ENCODE results near the gene LRRC8C.

DNA sequence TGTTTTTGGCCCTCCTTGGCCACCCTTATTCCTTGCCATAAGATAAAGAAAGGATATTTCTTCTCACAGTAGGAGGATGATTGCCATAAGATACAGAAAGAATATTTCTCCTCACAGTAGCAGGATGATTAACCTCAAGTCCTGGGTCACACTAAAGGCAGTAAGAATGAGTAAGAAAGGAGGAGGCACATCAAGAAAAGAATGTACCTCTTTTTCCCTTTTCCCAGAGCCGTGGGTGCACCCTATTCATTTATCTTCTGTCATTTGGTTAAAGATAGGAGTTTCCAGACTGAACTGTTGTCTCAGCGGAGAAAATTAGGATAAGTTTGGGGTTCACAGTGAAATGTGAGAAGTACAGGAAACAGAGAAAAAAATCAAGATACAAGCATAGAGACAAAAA is 52.5 kb downstream of the LRRC8C start:
- TF ChIP-seq, protein P1, sequence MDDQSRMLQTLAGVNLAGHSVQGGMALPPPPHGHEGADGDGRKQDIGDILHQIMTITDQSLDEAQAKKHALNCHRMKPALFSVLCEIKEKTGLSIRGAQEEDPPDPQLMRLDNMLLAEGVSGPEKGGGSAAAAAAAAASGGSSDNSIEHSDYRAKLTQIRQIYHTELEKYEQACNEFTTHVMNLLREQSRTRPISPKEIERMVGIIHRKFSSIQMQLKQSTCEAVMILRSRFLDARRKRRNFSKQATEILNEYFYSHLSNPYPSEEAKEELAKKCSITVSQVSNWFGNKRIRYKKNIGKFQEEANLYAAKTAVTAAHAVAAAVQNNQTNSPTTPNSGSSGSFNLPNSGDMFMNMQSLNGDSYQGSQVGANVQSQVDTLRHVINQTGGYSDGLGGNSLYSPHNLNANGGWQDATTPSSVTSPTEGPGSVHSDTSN (IDR thresholded peaks at IDR 0.05; ENCODE audit: insufficient replicate concordance, low read depth, low read length), result no peak
- TF ChIP-seq, protein P2, sequence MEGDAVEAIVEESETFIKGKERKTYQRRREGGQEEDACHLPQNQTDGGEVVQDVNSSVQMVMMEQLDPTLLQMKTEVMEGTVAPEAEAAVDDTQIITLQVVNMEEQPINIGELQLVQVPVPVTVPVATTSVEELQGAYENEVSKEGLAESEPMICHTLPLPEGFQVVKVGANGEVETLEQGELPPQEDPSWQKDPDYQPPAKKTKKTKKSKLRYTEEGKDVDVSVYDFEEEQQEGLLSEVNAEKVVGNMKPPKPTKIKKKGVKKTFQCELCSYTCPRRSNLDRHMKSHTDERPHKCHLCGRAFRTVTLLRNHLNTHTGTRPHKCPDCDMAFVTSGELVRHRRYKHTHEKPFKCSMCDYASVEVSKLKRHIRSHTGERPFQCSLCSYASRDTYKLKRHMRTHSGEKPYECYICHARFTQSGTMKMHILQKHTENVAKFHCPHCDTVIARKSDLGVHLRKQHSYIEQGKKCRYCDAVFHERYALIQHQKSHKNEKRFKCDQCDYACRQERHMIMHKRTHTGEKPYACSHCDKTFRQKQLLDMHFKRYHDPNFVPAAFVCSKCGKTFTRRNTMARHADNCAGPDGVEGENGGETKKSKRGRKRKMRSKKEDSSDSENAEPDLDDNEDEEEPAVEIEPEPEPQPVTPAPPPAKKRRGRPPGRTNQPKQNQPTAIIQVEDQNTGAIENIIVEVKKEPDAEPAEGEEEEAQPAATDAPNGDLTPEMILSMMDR (IDR thresholded peaks at IDR 0.05 in 2 of 3, conservative IDR thresholded peaks at IDR 0.05 in 1 of 3; ENCODE audit: control insufficient read depth in 2 of 3, extremely low read depth in 1 of 3, insufficient read depth in 1 of 3, low read depth in 3 of 3, low read length in 3 of 3), result no peak
- TF ChIP-seq YY1 (IDR thresholded peaks at IDR 0.05; ENCODE audit: low read depth, low read length), result no peak
- TF ChIP-seq, protein P3, sequence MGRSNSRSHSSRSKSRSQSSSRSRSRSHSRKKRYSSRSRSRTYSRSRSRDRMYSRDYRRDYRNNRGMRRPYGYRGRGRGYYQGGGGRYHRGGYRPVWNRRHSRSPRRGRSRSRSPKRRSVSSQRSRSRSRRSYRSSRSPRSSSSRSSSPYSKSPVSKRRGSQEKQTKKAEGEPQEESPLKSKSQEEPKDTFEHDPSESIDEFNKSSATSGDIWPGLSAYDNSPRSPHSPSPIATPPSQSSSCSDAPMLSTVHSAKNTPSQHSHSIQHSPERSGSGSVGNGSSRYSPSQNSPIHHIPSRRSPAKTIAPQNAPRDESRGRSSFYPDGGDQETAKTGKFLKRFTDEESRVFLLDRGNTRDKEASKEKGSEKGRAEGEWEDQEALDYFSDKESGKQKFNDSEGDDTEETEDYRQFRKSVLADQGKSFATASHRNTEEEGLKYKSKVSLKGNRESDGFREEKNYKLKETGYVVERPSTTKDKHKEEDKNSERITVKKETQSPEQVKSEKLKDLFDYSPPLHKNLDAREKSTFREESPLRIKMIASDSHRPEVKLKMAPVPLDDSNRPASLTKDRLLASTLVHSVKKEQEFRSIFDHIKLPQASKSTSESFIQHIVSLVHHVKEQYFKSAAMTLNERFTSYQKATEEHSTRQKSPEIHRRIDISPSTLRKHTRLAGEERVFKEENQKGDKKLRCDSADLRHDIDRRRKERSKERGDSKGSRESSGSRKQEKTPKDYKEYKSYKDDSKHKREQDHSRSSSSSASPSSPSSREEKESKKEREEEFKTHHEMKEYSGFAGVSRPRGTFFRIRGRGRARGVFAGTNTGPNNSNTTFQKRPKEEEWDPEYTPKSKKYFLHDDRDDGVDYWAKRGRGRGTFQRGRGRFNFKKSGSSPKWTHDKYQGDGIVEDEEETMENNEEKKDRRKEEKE (IDR thresholded peaks at IDR 0.05), result no peak
- no peak for TF ChIP-seq CEBPB (IDR thresholded peaks at IDR 0.05; ENCODE audit: borderline replicate concordance in 1 of 2, low read depth in 2 of 2, low read length in 2 of 2)
- TF ChIP-seq POLR2AphosphoS5 (IDR thresholded peaks at IDR 0.05; ENCODE audit: low read length), result no peak
- TF ChIP-seq NFXL1 (IDR thresholded peaks at IDR 0.05; ENCODE audit: borderline replicate concordance), result no peak
- TF ChIP-seq EZH2 (IDR thresholded peaks at IDR 0.05; ENCODE audit: borderline replicate concordance, control insufficient read depth, low read depth, low read length), result no peak
- no peak for TF ChIP-seq ATF7 (IDR thresholded peaks at IDR 0.05; ENCODE audit: low read depth)
- TF ChIP-seq POLR2A (IDR thresholded peaks at IDR 0.05; ENCODE audit: low read depth, low read length), result no peak
- no peak for TF ChIP-seq NFIC (IDR thresholded peaks at IDR 0.05; ENCODE audit: low read depth, low read length)
